HT1080 (cell line): Measurements from ENCODE around the gene CNGB1. TPM values are rescaled to one million over a fixed set of nuclear protein-coding genes. Genes with fewer than 3 reads are reported as not detected.

Experiments used
- total RNA-seq: library from RNA; depleted of rRNA; stranded (reverse); fragments of >200 nt; shearing (Covaris generic); gene quantifications from 2 replicates; pipeline ENCODE4 v1.2.3, GENCODE V29; 2014; rRNA removed

CNGB1 gene
- total RNA-seq, 1 experiment from 2014 or later, result 0.32 TPM

Other genes with a start within 250 kb of the CNGB1 start
- 44.7 and 54.3 TPM in 2 replicates for gene KATNB1, start 235.4 kb downstream of the CNGB1 start, total RNA-seq
- 134 and 140 TPM in 2 replicates for gene KIFC3, start 168.6 kb downstream of the CNGB1 start, total RNA-seq
- gene ZNF319, start 29.5 kb upstream of the CNGB1 start, total RNA-seq, result 2.0 and 2.8 TPM in 2 replicates
- 16.8 and 25.7 TPM in 2 replicates for gene USB1, start 30.3 kb upstream of the CNGB1 start, total RNA-seq
- 3.2 and 3.6 TPM in 2 replicates for gene MMP15, start 54.6 kb upstream of the CNGB1 start, total RNA-seq
- 86.9 and 104 TPM in 2 replicates for gene CFAP20, start 158.3 kb upstream of the CNGB1 start, total RNA-seq
- 19.1 and 25.4 TPM in 2 replicates for gene CSNK2A2, start 227.0 kb upstream of the CNGB1 start, total RNA-seq